Trophoblast cell (in vitro differentiated cells and primary cell): ENCODE measurements around the gene STAB2.

ENCODE experiments used
- DNase-seq, 2 donors: peaks; one replicate each; pipeline ENCODE4 v3.0.0-alpha.2; 2016
- H2AFZ ChIP-seq: 2 replicates; pipeline ENCODE4 v1.6.1; 2013; ENCODE audit warnings: low read length, moderate library complexity, mild to moderate bottlenecking; ENCODE audit not compliant: insufficient read depth, poor library complexity
- H2AK5ac ChIP-seq: 2 replicates; pipeline ENCODE4 v1.6.1; 2013; ENCODE audit warnings: mild to moderate bottlenecking, low read length
- H2BK120ac ChIP-seq: 2 replicates; pipeline ENCODE4 v1.6.1; 2013; ENCODE audit warnings: low read length, mild to moderate bottlenecking, moderate library complexity; ENCODE audit not compliant: insufficient read depth, poor library complexity
- H2BK12ac ChIP-seq: 2 replicates; pipeline ENCODE4 v1.6.1; 2013; ENCODE audit warnings: mild to moderate bottlenecking, low read length, moderate library complexity
- H2BK5ac ChIP-seq: 2 replicates; pipeline ENCODE4 v1.6.1; 2013; ENCODE audit warnings: low read length, low read depth, moderate library complexity, mild to moderate bottlenecking; ENCODE audit not compliant: poor library complexity
- H3K14ac ChIP-seq: 2 replicates; pipeline ENCODE4 v1.6.1; 2013; ENCODE audit warnings: mild to moderate bottlenecking, low read length
- H3K18ac ChIP-seq: 2 replicates; pipeline ENCODE4 v1.6.1; 2013; ENCODE audit warnings: mild to moderate bottlenecking, low read length
- H3K23ac ChIP-seq: 2 replicates; pipeline ENCODE4 v1.6.1; 2013; ENCODE audit warnings: low read length
- H3K27ac ChIP-seq: 2 replicates; pipeline ENCODE4 v1.5.1; 2013; ENCODE audit warnings: low read depth, mild to moderate bottlenecking, inconsistent platforms, low read length, moderate library complexity
- H3K27me3 ChIP-seq: 2 replicates; pipeline ENCODE4 v1.6.1; 2013; ENCODE audit warnings: inconsistent platforms, mild to moderate bottlenecking, low read length, moderate library complexity; ENCODE audit not compliant: insufficient read depth
- H3K36me3 ChIP-seq, 2 experiments: 1 replicate in 1 of 2; 2 replicates in 1 of 2; pipeline ENCODE4 v1.6.1; 2013; ENCODE audit warnings: low read length in 2 of 2, mild to moderate bottlenecking in 2 of 2, moderate library complexity in 1 of 2; ENCODE audit not compliant: insufficient read depth in 2 of 2, control insufficient read depth in 1 of 2
- H3K4ac ChIP-seq: 2 replicates; pipeline ENCODE4 v1.6.1; 2013; ENCODE audit warnings: low read depth, mild to moderate bottlenecking, low read length, moderate library complexity
- H3K4me1 ChIP-seq, 2 experiments: 1 replicate in 1 of 2; 2 replicates in 1 of 2; pipeline ENCODE4 v1.6.1; 2013; ENCODE audit warnings: low read length in 2 of 2, mild to moderate bottlenecking in 2 of 2, moderate library complexity in 1 of 2; ENCODE audit not compliant: insufficient read depth in 2 of 2, control insufficient read depth in 1 of 2
- H3K4me2 ChIP-seq: 2 replicates; pipeline ENCODE4 v1.6.1; 2013; ENCODE audit warnings: inconsistent platforms, mild to moderate bottlenecking, low read length, moderate library complexity
- H3K4me3 ChIP-seq: 2 replicates; pipeline ENCODE4 v1.5.1; 2013; ENCODE audit warnings: mild to moderate bottlenecking, low read depth, low read length, inconsistent platforms
- H3K79me1 ChIP-seq: one replicate; pipeline ENCODE4 v1.6.1; 2013; ENCODE audit warnings: low read length
- H3K79me2 ChIP-seq: 2 replicates; pipeline ENCODE4 v1.6.1; 2013; ENCODE audit warnings: low read length, mild to moderate bottlenecking; ENCODE audit not compliant: control insufficient read depth, insufficient read depth, poor library complexity
- H3K9ac ChIP-seq: 2 replicates; pipeline ENCODE4 v1.6.1; 2013; ENCODE audit warnings: mild to moderate bottlenecking, low read length
- H3K9me3 ChIP-seq: 2 replicates; pipeline ENCODE4 v1.6.1; 2013; ENCODE audit warnings: low read depth, mild to moderate bottlenecking, control low read depth, inconsistent platforms, low read length; ENCODE audit not compliant: insufficient read depth
- H4K12ac ChIP-seq: 2 replicates; pipeline ENCODE4 v1.6.1; 2013; ENCODE audit warnings: low read depth, mild to moderate bottlenecking, low read length, moderate library complexity
- H4K8ac ChIP-seq: 2 replicates; pipeline ENCODE4 v1.6.1; 2013; ENCODE audit warnings: low read depth, mild to moderate bottlenecking, low read length, moderate library complexity
- H4K91ac ChIP-seq: one replicate; pipeline ENCODE4 v1.6.1; 2013; ENCODE audit warnings: low read depth, mild to moderate bottlenecking, low read length, moderate library complexity
- WGBS: extraction: QIAGEN DNeasy Blood & Tissue Kit; methylation state at CpG from one replicate; pipeline ENCODE4 v1.1.7; 2013; ENCODE audit warnings: missing lambda C conversion rate; ENCODE audit not compliant: insufficient read length, insufficient coverage; ENCODE audit errors: extremely low coverage; 5-methylcytosine and 5-hydroxymethylcytosine counted together

The STAB2 gene

GRCh38 chr12:103620395-103620794 lies 33.3 kb downstream of the STAB2 start:
- no peak overlapping the region for H3K4me3 ChIP-seq
- no peak overlapping the region for H4K91ac ChIP-seq
- no peaks in the 10 kb centered on the region for H3K36me3 ChIP-seq
- H2AFZ ChIP-seq: no peak overlapping the region
- no peak overlapping the region for H3K4me2 ChIP-seq
- no peaks in the 10 kb centered on the region for H3K79me2 ChIP-seq
- H3K27me3 ChIP-seq: no peaks in the 10 kb centered on the region
- no peak overlapping the region for H3K18ac ChIP-seq
- no peak overlapping the region for H3K14ac ChIP-seq
- DNase-seq: no peak
- H2AK5ac ChIP-seq: no peak overlapping the region
- H4K12ac ChIP-seq: no peak overlapping the region
- no peak overlapping the region for H2BK120ac ChIP-seq
- WGBS: no CpG with 5 or more reads among the region's 5 CpGs
- H3K4ac ChIP-seq: no peak overlapping the region
- H4K8ac ChIP-seq: no peak overlapping the region
- no peak overlapping the region for H2BK5ac ChIP-seq
- H3K4me1 ChIP-seq: peaks cover 3 to 5% of the 10 kb centered on the region in 2 experiments
- H3K79me1 ChIP-seq: no peaks in the 10 kb centered on the region
- H3K9ac ChIP-seq: no peak overlapping the region
- H3K23ac ChIP-seq: no peak overlapping the region
- H2BK12ac ChIP-seq: no peak overlapping the region
- no peaks in the 10 kb centered on the region for H3K9me3 ChIP-seq
- H3K27ac ChIP-seq: no peak overlapping the region

- WGBS: no CpG with 5 or more reads among the region's 6 CpGs
Measured at GRCh38 chr12:103623716-103624115, 36.6 kb downstream of the STAB2 start.

GRCh38 chr12:103626498-103626897 lies 39.4 kb downstream of the STAB2 start:
- Histone ChIP-seq H3K27me3 (no peaks in the 10 kb centered on the region), H2BK120ac (no peak overlapping the region), H3K36me3 (no peaks in the 10 kb centered on the region), H3K9me3 (no peaks in the 10 kb centered on the region), H3K79me1 (no peaks in the 10 kb centered on the region), H2BK5ac (no peak overlapping the region), H3K23ac (no peak overlapping the region), H3K4ac (no peak overlapping the region), H4K91ac (no peak overlapping the region), H3K18ac (no peak overlapping the region), H2AK5ac (no peak overlapping the region), H2BK12ac (no peak overlapping the region), H3K14ac (no peak overlapping the region), H3K27ac (no peak overlapping the region), H4K12ac (no peak overlapping the region), H3K4me3 (no peak overlapping the region), H4K8ac (no peak overlapping the region), H2AFZ (no peak overlapping the region), H3K4me1 (peaks cover 3 to 5% of the 10 kb centered on the region in 2 experiments), H3K9ac (no peak overlapping the region), H3K4me2 (no peak overlapping the region), H3K79me2 (no peaks in the 10 kb centered on the region)
- no peak for DNase-seq
- no CpG with 5 or more reads among the region's 4 CpGs for WGBS

More at GRCh38 chr12:103623716-103624115, 36.6 kb downstream of the STAB2 start:
- no peak overlapping the region for H2BK12ac ChIP-seq
- H3K18ac ChIP-seq: no peak overlapping the region
- H3K4ac ChIP-seq: no peak overlapping the region
- H3K9ac ChIP-seq: no peak overlapping the region
- no peak overlapping the region for H2AFZ ChIP-seq
- H3K23ac ChIP-seq: no peak overlapping the region
- no peak overlapping the region for H2AK5ac ChIP-seq
- peaks cover 3 to 5% of the 10 kb centered on the region in 2 experiments for H3K4me1 ChIP-seq
- no peaks in the 10 kb centered on the region for H3K79me2 ChIP-seq
- no peak overlapping the region for H2BK120ac ChIP-seq
- H3K4me3 ChIP-seq: no peak overlapping the region
- no peaks in the 10 kb centered on the region for H3K36me3 ChIP-seq
- no peak overlapping the region for H4K8ac ChIP-seq
- no peaks in the 10 kb centered on the region for H3K9me3 ChIP-seq
- H4K91ac ChIP-seq: no peak overlapping the region
- H2BK5ac ChIP-seq: no peak overlapping the region
- no peak overlapping the region for H4K12ac ChIP-seq
- DNase-seq: peak; percentile 29 to 75
- H3K79me1 ChIP-seq: no peaks in the 10 kb centered on the region
- no peaks in the 10 kb centered on the region for H3K27me3 ChIP-seq
- H3K14ac ChIP-seq: no peak overlapping the region
- peak overlapping the region; percentile 20 for H3K27ac ChIP-seq
- H3K4me2 ChIP-seq: no peak overlapping the region

- H3K27me3 ChIP-seq: no peaks in the 10 kb centered on the region
- no peak overlapping the region for H2AK5ac ChIP-seq
- no peaks in the 10 kb centered on the region for H3K79me1 ChIP-seq
- H2BK12ac ChIP-seq: no peak overlapping the region
- H2AFZ ChIP-seq: no peak overlapping the region
- H3K9me3 ChIP-seq: no peaks in the 10 kb centered on the region
- H2BK5ac ChIP-seq: no peak overlapping the region
- H4K8ac ChIP-seq: no peak overlapping the region
- no peak for DNase-seq
- no peak overlapping the region for H3K27ac ChIP-seq
- H3K4me1 ChIP-seq: peaks cover 3 to 5% of the 10 kb centered on the region in 2 experiments
- no peaks in the 10 kb centered on the region for H3K79me2 ChIP-seq
- H3K36me3 ChIP-seq: no peaks in the 10 kb centered on the region
- H4K91ac ChIP-seq: no peak overlapping the region
- H2BK120ac ChIP-seq: no peak overlapping the region
- no peak overlapping the region for H3K14ac ChIP-seq
- no peak overlapping the region for H3K9ac ChIP-seq
- no peak overlapping the region for H3K18ac ChIP-seq
- no peak overlapping the region for H4K12ac ChIP-seq
- no CpG with 5 or more reads among the region's 3 CpGs for WGBS
- H3K4me3 ChIP-seq: no peak overlapping the region
- no peak overlapping the region for H3K4me2 ChIP-seq
- H3K4ac ChIP-seq: no peak overlapping the region
- H3K23ac ChIP-seq: no peak overlapping the region
Measured at GRCh38 chr12:103627189-103627855, 40.2 kb downstream of the STAB2 start.
